Effector memory CD8-positive, alpha-beta T cell (primary cell): ENCODE results near the gene ZNF407.
A peak's percentile ranks its signal among the peaks of the same experiment; 100 is the strongest.

Experiments
- ATAC-seq: fragments of 150-1000 bp; cut with Tn5 transposase; replicated peaks from 2 replicates; pipeline ENCODE4 v1.10.0; 2021; ENCODE audit warnings: mild to moderate bottlenecking, moderate library complexity
- DNase-seq, 3 experiments: peaks; one replicate each; pipeline ENCODE4 v3.0.0; 2021
- H3K27ac Mint-ChIP-seq, 2 donors: one replicate each; pipeline ENCODE4 v1.8.0; 2022; ENCODE audit warnings: mild to moderate bottlenecking in 2 of 2, mixed read lengths in 2 of 2, moderate library complexity in 2 of 2
- H3K27me3 Mint-ChIP-seq, 2 donors: one replicate each; pipeline ENCODE4 v1.8.0; 2022; ENCODE audit warnings: mixed read lengths in 2 of 2
- H3K36me3 Mint-ChIP-seq: one replicate; pipeline ENCODE4 v1.8.0; 2022; ENCODE audit warnings: mild to moderate bottlenecking, moderate library complexity, mixed read lengths; ENCODE audit not compliant: insufficient read depth
- H3K4me1 Mint-ChIP-seq, 2 donors: one replicate each; pipeline ENCODE4 v1.8.0; 2022; ENCODE audit warnings: low read depth in 2 of 2, mixed read lengths in 2 of 2
- H3K4me3 Mint-ChIP-seq, 2 donors: one replicate each; pipeline ENCODE4 v1.8.0; 2022; ENCODE audit warnings: mild to moderate bottlenecking in 2 of 2, mixed read lengths in 2 of 2, moderate library complexity in 2 of 2
- H3K9me3 Mint-ChIP-seq, 2 donors: one replicate each; pipeline ENCODE4 v1.8.0; 2022; ENCODE audit warnings: mixed read lengths in 2 of 2

ZNF407 gene

DNA sequence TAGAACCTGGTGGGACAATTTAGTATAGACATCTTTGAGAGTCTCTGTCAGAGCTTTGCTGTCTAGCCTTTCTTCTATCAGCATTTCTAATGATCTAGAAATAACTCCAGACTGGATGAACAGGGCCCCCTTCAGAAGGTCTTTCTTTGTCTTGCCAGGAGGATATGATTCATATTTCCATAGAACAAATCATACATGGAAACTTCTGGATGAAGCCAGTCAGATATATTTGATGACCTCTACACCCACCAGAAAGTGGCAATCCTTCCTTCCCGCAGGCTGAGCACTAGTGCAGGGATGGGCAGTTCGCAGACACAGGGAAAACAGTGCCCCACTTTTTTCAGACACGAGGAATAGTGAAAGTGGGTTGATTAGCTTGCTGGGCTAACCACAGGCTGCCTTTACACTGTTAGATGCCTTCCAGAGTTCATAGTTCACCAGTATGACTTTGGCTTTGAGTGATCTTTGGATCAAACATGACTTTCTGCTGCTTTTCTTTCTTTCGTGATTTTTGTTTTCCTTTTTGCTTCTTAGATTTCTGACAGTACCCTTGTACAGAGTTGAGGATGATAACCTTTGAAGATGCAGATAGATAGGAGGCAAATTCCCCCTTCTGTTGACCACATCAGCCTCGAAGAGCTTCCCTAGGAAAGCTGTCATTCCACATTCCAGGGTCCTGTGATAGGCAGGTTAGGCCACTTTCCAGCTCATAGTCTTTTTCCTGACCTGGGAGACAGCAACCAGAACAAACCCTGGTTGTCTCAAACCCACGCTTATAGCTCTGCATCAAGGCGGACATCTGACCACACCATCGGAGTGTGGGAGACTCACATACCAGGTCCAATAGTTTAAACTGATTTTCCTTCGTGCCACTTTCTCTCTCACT lies 237.0 kb downstream of the ZNF407 start:
- Mint-ChIP-seq H3K36me3 (no peaks in the 10 kb centered on the region), H3K4me3 (no peak overlapping the region), H3K27me3 (no peaks in the 10 kb centered on the region), H3K27ac (peak overlapping the region in 1 of 2 donors; percentile 67), H3K4me1 (peaks cover 9 to 28% of the 10 kb centered on the region in 2 donors), H3K9me3 (no peaks in the 10 kb centered on the region)
- DNase-seq (no peak), ATAC-seq (no peak)

DNA sequence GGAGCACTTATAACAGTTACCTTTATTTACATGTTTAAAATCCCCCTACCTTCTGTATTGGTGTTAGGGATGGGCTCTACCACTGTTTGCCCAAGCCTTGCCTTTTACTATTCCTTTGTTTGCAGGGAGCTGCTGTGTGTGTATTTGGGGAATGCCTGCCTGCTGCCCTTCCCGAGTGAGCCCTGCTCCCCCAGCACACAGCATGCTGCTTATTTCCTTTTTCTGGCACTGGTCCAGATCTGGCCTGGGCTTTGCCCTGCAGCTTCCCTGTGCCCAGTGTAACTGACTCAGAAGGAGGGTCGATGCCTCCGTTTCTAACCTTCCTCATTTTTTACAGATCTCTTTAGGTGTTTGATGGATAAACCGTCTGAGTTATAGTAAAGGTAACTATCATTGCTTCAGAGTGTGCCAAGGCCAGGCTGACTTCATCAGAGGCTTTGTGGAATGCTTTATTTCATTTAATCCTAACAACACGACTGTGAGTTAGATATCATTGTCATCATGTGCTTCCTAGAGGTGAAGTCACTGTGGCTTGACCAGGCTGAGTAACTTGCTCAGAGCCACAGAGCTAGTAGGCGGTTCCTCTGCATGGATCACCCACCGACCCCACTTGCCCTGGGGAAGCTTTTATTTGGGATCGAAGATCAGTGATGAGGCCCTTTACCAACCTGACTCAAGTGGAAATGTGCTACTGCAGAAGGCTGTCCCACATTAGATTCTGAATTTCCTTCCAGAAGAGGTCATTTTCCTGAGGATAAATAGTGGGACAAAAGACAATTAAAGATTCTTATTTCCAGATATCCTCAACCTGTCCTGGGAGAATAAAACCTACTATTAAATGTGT lies 238.8 kb downstream of the ZNF407 start:
- Mint-ChIP-seq H3K4me3 (no peak overlapping the region), H3K36me3 (no peaks in the 10 kb centered on the region), H3K27ac (peak overlapping the region in 1 of 2 donors; percentile 30), H3K9me3 (no peaks in the 10 kb centered on the region), H3K27me3 (no peaks in the 10 kb centered on the region), H3K4me1 (peaks cover 22 to 44% of the 10 kb centered on the region in 2 donors)
- DNase-seq, result no peak
- ATAC-seq, result no peak

DNA sequence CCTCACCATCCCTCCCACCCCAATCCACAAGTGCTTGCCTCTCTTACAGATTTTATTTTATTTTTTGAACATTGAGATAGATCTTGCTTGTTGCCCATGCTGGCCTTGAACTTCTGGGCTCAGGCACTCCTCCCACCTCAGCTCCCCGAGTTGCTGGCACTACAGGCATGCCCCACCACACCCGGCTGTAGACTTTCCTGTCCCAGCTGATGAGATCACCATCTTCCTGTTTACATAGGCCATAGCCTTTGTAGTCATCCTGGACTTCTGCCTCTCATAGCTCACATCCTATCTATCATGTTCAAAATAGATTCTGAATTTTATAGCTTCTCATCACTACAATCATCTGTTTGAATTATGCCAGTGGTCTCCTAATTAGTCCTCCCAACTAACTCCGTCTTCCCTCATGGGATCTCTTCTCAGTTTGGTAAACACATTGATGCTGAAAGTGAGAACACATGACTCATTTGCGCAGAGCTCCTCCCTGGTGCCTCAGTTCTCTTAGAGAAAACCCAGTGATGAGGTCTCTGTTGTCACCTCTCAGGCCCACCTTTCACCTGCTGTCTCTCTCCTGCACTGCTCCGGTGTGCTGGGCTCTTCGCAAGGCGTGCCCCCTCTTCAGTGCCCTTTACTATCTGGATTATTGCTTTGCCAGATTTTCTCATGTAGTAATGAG lies 243.0 kb downstream of the ZNF407 start:
- H3K27me3 Mint-ChIP-seq, result no peaks in the 10 kb centered on the region
- no peaks in the 10 kb centered on the region for H3K36me3 Mint-ChIP-seq
- H3K4me3 Mint-ChIP-seq, result no peak overlapping the region
- H3K9me3 Mint-ChIP-seq, result no peaks in the 10 kb centered on the region
- H3K27ac Mint-ChIP-seq, result peak overlapping the region; percentile 4 to 9
- ATAC-seq (no peak), DNase-seq (no peak)
- H3K4me1 Mint-ChIP-seq, result peaks cover 17 to 31% of the 10 kb centered on the region in 2 donors

DNA sequence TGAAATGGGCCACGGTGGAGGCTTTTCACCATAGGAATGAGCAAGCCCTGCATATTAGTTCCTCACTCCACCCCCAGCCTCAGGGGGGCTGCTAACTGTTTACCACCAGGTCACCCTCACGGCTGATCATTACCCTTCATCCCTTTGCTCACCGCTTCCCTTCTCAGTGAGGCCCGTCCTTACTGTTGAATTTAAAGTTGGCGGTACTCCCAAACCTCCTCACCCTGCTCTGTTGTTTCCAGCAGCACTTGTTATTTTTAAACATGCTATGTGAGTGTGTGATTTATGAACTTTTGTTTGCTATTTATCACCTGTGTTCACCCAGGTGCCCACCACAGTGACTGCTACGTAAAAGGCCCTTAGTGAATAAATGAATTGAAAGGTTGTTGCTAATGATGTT lies 243.6 kb downstream of the ZNF407 start:
- Mint-ChIP-seq H3K4me3 (no peak overlapping the region), H3K27me3 (no peaks in the 10 kb centered on the region), H3K4me1 (peaks cover 17 to 30% of the 10 kb centered on the region in 2 donors), H3K9me3 (no peaks in the 10 kb centered on the region), H3K36me3 (no peaks in the 10 kb centered on the region), H3K27ac (peak overlapping the region in 1 of 2 donors; percentile 4)
- ATAC-seq, result no peak
- no peak for DNase-seq

DNA sequence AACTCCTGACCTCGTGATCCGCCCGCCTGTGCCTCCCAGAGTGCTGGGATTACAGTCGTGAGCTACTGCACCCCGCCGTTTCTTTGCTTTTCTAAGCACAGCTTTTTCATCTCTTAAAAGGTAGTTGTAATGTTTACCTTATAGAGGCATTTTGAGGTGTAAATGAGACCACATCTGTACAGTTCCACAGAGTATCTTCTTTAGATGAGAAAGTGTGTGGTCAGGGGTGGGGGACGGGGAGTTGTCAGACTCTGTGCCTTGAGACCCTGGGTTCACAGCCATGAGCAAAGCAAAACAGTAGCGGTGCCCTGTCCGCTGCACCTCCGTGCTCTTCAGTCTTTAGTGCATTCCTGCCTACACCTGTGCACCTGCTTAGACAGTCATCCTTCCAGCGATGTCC lies 251.6 kb downstream of the ZNF407 start:
- Mint-ChIP-seq H3K27me3 (no peaks in the 10 kb centered on the region), H3K4me3 (no peak overlapping the region), H3K4me1 (no peaks in the 10 kb centered on the region), H3K9me3 (no peaks in the 10 kb centered on the region), H3K36me3 (no peaks in the 10 kb centered on the region), H3K27ac (no peak overlapping the region)
- DNase-seq, result no peak
- no peak for ATAC-seq

DNA sequence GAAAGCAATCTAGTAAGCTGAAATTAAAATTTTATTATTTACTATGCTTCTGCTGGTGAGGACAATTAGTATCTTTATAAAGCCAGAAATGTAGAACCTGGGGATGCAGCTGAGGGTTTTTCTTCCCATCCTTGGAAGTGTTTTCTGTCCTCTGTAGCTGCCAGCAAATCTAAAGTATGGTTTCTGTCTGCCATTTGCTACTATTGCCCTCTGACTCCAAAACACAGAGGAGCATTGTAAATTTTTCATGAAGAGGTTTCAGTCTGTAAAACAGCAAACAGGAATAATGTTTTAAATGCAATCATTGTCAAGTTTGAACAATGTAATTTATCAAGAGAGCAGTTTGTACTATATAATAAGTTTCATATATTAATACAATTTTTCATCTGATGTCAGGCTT lies 258.8 kb downstream of the ZNF407 start:
- ATAC-seq, result no peak

DNA sequence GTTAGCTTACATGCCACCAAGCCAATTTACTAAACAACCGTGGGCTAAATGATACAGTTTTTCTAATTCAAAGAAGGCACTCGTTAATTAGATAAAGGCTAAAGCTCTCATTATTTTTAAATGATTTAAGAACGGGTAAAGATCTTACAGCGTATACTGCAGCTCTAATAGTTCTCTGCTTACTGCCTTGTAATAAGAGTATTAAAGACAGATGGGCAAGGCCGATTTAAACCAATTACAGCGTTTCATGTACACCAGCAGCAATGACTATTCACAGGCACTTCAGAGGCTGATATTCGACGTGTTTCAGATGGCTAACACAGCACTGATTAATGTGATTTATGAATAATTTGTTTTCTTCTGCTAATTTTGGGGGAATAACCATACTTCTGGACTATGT lies 259.3 kb downstream of the ZNF407 start:
- H3K4me1 Mint-ChIP-seq, result no peaks in the 10 kb centered on the region
- H3K27me3 Mint-ChIP-seq, result no peaks in the 10 kb centered on the region
- DNase-seq (no peak), ATAC-seq (no peak)
- H3K27ac Mint-ChIP-seq, result no peak overlapping the region
- H3K4me3 Mint-ChIP-seq, result no peak overlapping the region
- no peaks in the 10 kb centered on the region for H3K9me3 Mint-ChIP-seq
- no peaks in the 10 kb centered on the region for H3K36me3 Mint-ChIP-seq

More for the DNA sequence above, 258.8 kb downstream of the ZNF407 start:
- no peaks in the 10 kb centered on the region for H3K36me3 Mint-ChIP-seq
- DNase-seq, result no peak
- no peaks in the 10 kb centered on the region for H3K4me1 Mint-ChIP-seq
- H3K4me3 Mint-ChIP-seq, result no peak overlapping the region
- no peaks in the 10 kb centered on the region for H3K9me3 Mint-ChIP-seq
- no peak overlapping the region for H3K27ac Mint-ChIP-seq
- no peaks in the 10 kb centered on the region for H3K27me3 Mint-ChIP-seq

DNA sequence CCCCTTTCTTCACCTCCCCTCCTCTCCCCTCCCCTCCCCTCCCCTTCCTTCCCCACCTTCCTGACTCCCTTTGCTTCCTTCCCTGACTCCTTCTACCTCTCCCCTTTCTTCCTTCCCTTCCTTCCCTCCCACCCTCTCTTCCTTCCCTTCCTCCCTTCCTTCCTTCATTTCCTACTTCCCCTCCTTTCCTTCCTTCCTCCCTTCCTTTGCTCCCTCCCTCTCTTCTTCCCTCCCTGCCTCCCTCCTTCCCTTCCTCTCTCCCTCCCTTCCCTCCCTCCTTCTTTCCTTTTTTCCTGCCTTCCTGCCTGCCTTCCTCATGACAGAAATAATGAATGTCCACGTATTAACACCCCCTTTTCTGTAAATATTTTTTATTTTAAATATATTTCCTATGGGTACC lies 260.2 kb downstream of the ZNF407 start:
- H3K4me3 Mint-ChIP-seq, result no peak overlapping the region
- no peak overlapping the region for H3K27ac Mint-ChIP-seq
- no peaks in the 10 kb centered on the region for H3K36me3 Mint-ChIP-seq
- no peak for DNase-seq
- no peak for ATAC-seq
- no peaks in the 10 kb centered on the region for H3K27me3 Mint-ChIP-seq
- H3K4me1 Mint-ChIP-seq, result no peaks in the 10 kb centered on the region
- no peaks in the 10 kb centered on the region for H3K9me3 Mint-ChIP-seq

DNA sequence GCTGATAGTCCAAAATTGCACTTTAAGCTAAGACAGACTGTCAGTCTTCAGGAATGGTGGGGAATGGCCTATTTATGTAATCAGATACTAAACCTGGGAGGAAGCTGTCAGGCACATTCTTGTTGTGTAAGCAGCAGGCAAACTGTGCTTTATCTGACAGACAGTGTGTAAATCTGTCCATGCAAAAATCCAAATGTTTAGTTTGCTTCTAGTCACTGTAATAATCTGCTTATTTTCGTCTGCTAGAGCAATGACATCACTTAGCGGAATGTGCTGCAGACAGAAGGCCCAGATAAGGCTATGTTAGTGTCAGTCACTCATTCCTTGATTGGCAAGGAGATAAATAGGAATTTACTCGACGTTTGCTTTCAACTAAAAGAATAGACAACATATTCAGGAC lies 263.5 kb downstream of the ZNF407 start:
- Mint-ChIP-seq H3K36me3 (no peaks in the 10 kb centered on the region), H3K27ac (no peak overlapping the region), H3K4me1 (no peaks in the 10 kb centered on the region), H3K9me3 (no peaks in the 10 kb centered on the region), H3K4me3 (no peak overlapping the region), H3K27me3 (no peaks in the 10 kb centered on the region)
- ATAC-seq, result no peak
- DNase-seq, result no peak

DNA sequence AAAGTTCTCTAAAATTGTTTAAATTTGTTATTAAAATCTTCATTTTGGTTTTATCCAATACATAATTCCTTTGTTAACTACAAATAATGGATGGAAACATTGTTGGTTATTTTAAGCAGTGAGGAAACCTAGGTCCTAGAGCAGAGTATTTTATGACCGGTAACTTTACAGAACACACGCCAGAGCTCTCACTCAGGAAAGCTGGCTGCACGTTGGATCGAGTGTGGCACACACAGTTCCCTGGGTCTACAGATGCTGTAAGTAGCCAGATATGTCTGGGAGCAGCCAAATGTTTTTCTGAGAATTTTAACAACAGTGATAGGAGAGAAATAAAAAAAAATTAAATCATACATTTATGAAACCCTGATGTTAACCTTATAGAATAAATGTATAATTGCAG lies 264.4 kb downstream of the ZNF407 start:
- Mint-ChIP-seq H3K9me3 (no peaks in the 10 kb centered on the region), H3K4me1 (no peaks in the 10 kb centered on the region), H3K27me3 (no peaks in the 10 kb centered on the region), H3K4me3 (no peak overlapping the region), H3K27ac (no peak overlapping the region), H3K36me3 (no peaks in the 10 kb centered on the region)
- DNase-seq (no peak), ATAC-seq (no peak)

DNA sequence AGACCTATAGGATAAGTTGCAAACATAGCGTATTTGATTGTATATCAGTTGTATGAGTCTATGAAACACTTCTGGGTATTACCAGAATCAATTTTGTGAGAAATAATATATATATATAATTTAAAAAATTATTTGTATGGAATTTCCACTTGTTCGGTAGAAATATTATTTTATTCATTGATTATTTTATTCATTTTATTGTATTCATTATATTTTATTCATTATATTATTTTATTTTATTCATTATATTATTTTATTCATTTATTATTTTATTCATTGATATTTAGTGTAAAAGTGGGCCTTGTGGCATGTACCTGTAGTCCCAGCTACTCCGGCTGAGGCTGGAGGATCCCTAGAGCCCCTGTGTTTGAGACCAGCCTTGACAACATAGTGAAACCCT lies 268.9 kb downstream of the ZNF407 start:
- no peaks in the 10 kb centered on the region for H3K4me1 Mint-ChIP-seq
- no peak overlapping the region for H3K4me3 Mint-ChIP-seq
- ATAC-seq (no peak), DNase-seq (no peak)
- H3K27ac Mint-ChIP-seq, result no peak overlapping the region
- H3K9me3 Mint-ChIP-seq, result no peaks in the 10 kb centered on the region
- H3K36me3 Mint-ChIP-seq, result no peaks in the 10 kb centered on the region
- H3K27me3 Mint-ChIP-seq, result no peaks in the 10 kb centered on the region

DNA sequence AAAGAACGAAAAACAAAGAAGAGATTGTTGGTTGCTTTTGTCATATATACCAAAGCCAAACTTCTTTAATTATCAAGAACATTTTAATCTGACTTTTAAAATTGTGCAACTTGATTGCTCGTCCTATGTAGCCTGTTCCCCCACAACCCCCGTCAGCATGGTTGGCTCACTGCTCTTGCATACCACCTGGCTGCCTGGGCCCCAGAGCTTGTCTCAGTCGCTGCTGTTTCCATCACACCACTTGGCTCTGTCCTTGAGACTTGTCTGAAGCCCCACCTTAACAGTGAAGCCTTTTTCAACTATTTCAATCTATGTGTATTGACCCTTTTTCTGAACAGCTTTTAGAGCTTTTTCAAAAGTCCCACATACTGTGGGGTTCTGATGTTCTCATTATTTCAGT lies 270.8 kb downstream of the ZNF407 start:
- Mint-ChIP-seq H3K36me3 (no peaks in the 10 kb centered on the region), H3K27me3 (no peaks in the 10 kb centered on the region), H3K4me1 (no peaks in the 10 kb centered on the region), H3K27ac (no peak overlapping the region), H3K4me3 (no peak overlapping the region), H3K9me3 (no peaks in the 10 kb centered on the region)
- no peak for DNase-seq
- no peak for ATAC-seq

DNA sequence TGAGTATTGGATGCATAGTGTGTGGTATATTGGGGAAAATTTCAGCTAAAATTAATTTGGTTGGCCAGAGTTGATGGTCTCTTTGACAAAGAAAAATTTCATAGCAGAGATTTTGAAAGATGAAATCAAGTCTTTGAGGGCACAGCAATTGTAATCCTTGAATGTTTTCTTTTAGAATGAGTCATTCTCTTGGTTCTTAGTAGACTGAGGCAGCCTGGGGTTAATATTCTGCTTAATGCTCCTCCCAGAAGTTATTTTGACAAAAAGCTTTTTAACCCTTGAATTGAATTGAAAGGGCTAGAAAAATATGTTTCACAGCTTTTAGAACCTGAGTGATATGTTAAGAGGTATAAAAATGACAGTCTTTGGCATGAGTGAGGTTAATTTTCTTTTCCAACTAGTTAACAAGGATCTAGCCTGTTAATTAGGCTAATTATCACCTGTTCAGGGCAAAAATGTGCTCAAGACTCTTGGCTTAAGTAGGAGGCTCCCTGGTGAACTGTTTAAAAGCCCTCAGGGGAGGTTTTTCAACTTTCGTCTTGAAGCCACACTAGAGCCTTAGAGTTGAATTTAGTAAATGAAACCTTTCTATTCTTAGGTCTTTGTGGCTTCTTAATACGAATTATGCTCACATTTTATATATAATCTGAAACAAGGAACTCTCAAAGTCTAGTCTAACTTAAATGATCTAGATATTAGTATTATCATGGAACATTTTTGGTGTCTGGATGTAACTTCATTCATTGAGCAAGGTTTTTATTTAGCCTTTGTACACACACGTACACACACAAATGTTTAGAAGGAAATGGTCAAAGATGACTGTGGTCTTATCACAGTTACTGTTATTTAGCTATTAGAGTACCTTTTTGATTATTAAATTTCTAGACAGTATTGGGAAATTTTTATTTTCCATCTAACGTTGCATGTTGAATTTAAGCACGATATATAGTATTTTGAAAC lies 272.5 kb downstream of the ZNF407 start:
- H3K9me3 Mint-ChIP-seq, result no peaks in the 10 kb centered on the region
- H3K36me3 Mint-ChIP-seq, result no peaks in the 10 kb centered on the region
- DNase-seq (no peak), ATAC-seq (no peak)
- H3K27me3 Mint-ChIP-seq, result no peaks in the 10 kb centered on the region
- no peak overlapping the region for H3K4me3 Mint-ChIP-seq
- H3K27ac Mint-ChIP-seq, result no peak overlapping the region
- H3K4me1 Mint-ChIP-seq, result no peaks in the 10 kb centered on the region
